SK-N-SH treated with all-trans-retinoic acid at 6 μM for 48 hours (cell line): Measurements from ENCODE around the gene KLHDC10.

Experiments
- ATAC-seq: fragments of 200-7000 bp; cut with Tn5 transposase; 3 replicates; pipeline ENCODE4 v1.9.1; 2020; ENCODE audit warnings: mild to moderate bottlenecking, moderate library complexity
- ARNTL ChIP-seq: fragments of 450-650 bp; formaldehyde crosslinking; IDR thresholded peaks from 2 replicates; pipeline ENCODE4 v1.5.0; 2020; ENCODE audit warnings: low read depth, mild to moderate bottlenecking, moderate library complexity, borderline replicate concordance
- BACH2 ChIP-seq: fragments of 250-450 bp; sonication (Bioruptor Pico); IDR thresholded peaks from 2 replicates; pipeline ENCODE4 v1.9.0; 2021; ENCODE audit warnings: mild to moderate bottlenecking, borderline replicate concordance
- CSDC2 ChIP-seq: fragments of 250-450 bp; sonication (Bioruptor Pico); IDR thresholded peaks from 2 replicates; pipeline ENCODE4 v1.5.0; 2020; ENCODE audit warnings: mild to moderate bottlenecking, moderate library complexity
- GLIS3 ChIP-seq: fragments of 250-450 bp; sonication (Bioruptor Pico); IDR thresholded peaks from 2 replicates; pipeline ENCODE4 v1.5.0; 2020; ENCODE audit warnings: mild to moderate bottlenecking, moderate library complexity
- PATZ1 ChIP-seq: fragments of 250-450 bp; sonication (Bioruptor Pico); IDR thresholded peaks from 2 replicates; pipeline ENCODE4 v1.8.0; 2020; ENCODE audit warnings: mild to moderate bottlenecking, moderate library complexity, borderline replicate concordance
- RARB ChIP-seq: fragments of 250-450 bp; sonication (Bioruptor Pico); IDR thresholded peaks from 2 replicates; pipeline ENCODE4 v1.8.0; 2021; ENCODE audit warnings: mild to moderate bottlenecking, moderate library complexity
- TCF4 ChIP-seq: fragments of 250-450 bp; sonication (Bioruptor Pico); IDR thresholded peaks from 2 replicates; pipeline ENCODE4 v1.8.0; 2021; ENCODE audit warnings: mild to moderate bottlenecking, moderate library complexity, borderline replicate concordance
- TSHZ2 ChIP-seq: fragments of 250-450 bp; sonication (Bioruptor Pico); IDR thresholded peaks from 2 replicates; pipeline ENCODE4 v1.5.0; 2020; ENCODE audit warnings: mild to moderate bottlenecking, moderate library complexity
- ZC3H10 ChIP-seq: fragments of 250-450 bp; sonication (Bioruptor Pico); IDR thresholded peaks from 2 replicates; pipeline ENCODE4 v1.5.1; 2021; ENCODE audit warnings: mild to moderate bottlenecking, moderate library complexity
- ZFP3 ChIP-seq: fragments of 250-450 bp; sonication (Bioruptor Pico); IDR thresholded peaks from 2 replicates; pipeline ENCODE4 v1.5.0; 2020; ENCODE audit warnings: mild to moderate bottlenecking, moderate library complexity
- ZNF565 ChIP-seq: fragments of 450-650 bp; formaldehyde crosslinking; conservative IDR thresholded peaks from 2 replicates; pipeline ENCODE4 v1.5.0; 2020; ENCODE audit warnings: low read depth, mild to moderate bottlenecking, moderate library complexity
- TF ChIP-seq, protein P1 (sequence below): fragments of 250-450 bp; sonication (Bioruptor Pico); IDR thresholded peaks from 2 replicates; pipeline ENCODE4 v1.8.0; 2021; ENCODE audit warnings: low read depth, mild to moderate bottlenecking, moderate library complexity, borderline replicate concordance
- TF ChIP-seq, protein P2 (sequence below): fragments of 250-450 bp; sonication (Bioruptor Pico); IDR thresholded peaks from 2 replicates; pipeline ENCODE4 v1.5.1; 2020; ENCODE audit warnings: low read depth, mild to moderate bottlenecking, moderate library complexity
- TF ChIP-seq, protein P3 (sequence below): fragments of 250-450 bp; sonication (Bioruptor Pico); IDR thresholded peaks from 2 replicates; pipeline ENCODE4 v1.5.1; 2021; ENCODE audit warnings: mild to moderate bottlenecking, moderate library complexity

The KLHDC10 gene

DNA sequence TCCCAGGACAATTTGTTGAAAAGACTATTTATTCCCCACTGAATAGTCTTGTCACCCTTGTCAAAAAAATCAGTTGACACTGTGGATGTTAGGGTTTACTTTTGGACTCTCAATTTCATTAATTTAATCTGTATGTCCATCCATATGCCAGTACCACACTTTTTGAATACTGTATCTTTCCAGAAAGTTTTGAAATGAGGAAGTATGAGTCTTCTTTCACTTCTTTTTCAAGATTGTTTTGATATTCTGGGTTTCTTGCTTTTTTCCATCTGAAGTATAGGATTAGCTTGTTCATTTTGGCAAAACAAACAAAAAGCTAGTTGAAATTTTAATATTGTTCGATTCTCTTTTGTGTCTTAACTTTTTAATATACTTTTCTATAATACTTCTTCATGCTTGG lies 21.7 kb downstream of the KLHDC10 start:
- no peak for TF ChIP-seq TSHZ2 (CRISPR knock-in tag)
- no peak for TF ChIP-seq BACH2
- no peak for TF ChIP-seq ZC3H10
- TF ChIP-seq, protein P1, sequence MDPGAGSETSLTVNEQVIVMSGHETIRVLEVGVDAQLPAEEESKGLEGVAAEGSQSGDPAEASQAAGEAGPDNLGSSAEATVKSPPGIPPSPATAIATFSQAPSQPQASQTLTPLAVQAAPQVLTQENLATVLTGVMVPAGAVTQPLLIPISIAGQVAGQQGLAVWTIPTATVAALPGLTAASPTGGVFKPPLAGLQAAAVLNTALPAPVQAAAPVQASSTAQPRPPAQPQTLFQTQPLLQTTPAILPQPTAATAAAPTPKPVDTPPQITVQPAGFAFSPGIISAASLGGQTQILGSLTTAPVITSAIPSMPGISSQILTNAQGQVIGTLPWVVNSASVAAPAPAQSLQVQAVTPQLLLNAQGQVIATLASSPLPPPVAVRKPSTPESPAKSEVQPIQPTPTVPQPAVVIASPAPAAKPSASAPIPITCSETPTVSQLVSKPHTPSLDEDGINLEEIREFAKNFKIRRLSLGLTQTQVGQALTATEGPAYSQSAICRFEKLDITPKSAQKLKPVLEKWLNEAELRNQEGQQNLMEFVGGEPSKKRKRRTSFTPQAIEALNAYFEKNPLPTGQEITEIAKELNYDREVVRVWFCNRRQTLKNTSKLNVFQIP (CRISPR knock-in tag): no peak
- no peak for ATAC-seq

DNA sequence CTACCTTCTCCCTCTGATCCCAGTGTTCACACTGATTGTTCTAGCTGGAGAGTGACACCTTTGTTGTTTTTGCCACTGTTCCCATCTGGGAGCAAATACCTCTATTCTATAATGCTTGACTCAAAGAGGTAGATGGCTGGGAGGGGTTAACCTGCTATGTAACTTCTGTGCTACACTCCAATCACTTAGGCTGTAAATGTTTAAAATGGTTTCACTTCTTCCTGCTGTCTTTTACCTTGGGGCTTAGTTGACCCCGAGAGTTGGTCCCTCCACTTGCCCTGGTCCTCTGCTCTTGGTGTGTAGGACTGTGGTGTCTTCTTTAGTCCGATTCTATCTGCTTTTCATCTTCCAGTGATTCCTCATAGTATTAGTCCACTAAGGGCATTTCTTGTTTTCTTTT lies 22.3 kb downstream of the KLHDC10 start:
- no peak for ATAC-seq
- no peak for TF ChIP-seq TCF4 (CRISPR knock-in tag)
- TF ChIP-seq, protein P1 (CRISPR knock-in tag): no peak
- no peak for TF ChIP-seq GLIS3 (CRISPR knock-in tag)

GRCh38 chr7:130095812-130096211 lies 25.5 kb downstream of the KLHDC10 start:
- 0 out of 3 replicates have a peak, but pooled peaks have one; percentile 26 for ATAC-seq
- TF ChIP-seq TCF4 (CRISPR knock-in tag): peak; percentile 24; the same call in 1 of the 2 replicates
- TF ChIP-seq BACH2: no peak
- TF ChIP-seq, all 23 proteins: peak for 1

DNA sequence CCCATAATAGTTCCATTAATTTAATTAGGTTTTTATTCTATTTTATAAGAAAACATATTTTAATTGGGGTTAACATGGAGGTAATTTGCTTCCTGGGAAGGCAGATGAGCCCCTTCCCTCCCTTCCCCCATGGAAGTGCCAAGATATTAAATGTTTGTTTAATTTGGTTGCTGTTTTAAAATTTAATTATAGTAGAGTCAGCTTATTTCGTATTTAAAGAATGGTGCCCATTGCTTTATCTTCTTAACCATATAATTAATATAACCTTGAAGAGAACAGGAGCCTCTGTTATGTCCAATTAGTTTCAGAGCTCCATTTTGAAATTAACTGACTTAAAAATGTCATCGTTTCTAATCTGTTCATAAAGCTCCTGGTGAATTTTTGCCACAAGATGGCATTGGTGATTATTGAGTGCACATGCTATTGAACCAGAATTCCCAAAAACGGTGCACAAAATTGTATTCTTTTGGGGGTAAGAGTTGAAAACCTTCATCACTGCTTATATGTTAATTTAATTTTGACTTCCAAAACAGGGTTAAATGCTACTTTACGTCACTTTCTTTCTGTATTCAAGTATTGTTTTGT lies 26.0 kb downstream of the KLHDC10 start:
- no peak for ATAC-seq
- TF ChIP-seq ZFP3 (CRISPR knock-in tag) (no peak), ZNF565 (no peak), ARNTL (CRISPR knock-in tag) (no peak), BACH2 (no peak), CSDC2 (CRISPR knock-in tag) (no peak), PATZ1 (CRISPR knock-in tag) (no peak), RARB (CRISPR knock-in tag) (no peak)
- TF ChIP-seq, protein P2, sequence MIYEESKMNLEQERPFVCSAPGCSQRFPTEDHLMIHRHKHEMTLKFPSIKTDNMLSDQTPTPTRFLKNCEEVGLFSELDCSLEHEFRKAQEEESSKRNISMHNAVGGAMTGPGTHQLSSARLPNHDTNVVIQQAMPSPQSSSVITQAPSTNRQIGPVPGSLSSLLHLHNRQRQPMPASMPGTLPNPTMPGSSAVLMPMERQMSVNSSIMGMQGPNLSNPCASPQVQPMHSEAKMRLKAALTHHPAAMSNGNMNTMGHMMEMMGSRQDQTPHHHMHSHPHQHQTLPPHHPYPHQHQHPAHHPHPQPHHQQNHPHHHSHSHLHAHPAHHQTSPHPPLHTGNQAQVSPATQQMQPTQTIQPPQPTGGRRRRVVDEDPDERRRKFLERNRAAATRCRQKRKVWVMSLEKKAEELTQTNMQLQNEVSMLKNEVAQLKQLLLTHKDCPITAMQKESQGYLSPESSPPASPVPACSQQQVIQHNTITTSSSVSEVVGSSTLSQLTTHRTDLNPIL (CRISPR knock-in tag): no peak

DNA sequence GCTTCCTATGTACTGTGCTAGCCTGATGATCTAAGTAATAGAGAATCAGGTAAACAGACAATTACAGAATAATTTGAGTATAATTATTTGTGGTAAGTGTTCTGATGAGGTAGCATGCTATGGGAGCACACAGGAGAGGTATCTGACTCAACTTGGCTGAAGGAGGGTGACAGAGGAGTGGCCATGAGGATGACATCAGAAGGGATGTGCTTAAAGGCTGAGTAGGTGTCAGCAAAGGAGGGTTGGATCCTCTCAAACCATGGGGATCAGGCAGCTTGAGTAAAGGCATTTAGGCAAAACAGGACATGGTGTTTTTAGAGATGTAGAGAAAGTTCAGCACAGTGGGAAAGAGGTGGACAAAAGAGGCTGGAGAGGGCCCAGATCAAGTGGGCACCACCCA lies 29.0 kb downstream of the KLHDC10 start:
- no peak for ATAC-seq

More for the DNA sequence above, 29.0 kb downstream of the KLHDC10 start:
- TF ChIP-seq, protein P3, sequence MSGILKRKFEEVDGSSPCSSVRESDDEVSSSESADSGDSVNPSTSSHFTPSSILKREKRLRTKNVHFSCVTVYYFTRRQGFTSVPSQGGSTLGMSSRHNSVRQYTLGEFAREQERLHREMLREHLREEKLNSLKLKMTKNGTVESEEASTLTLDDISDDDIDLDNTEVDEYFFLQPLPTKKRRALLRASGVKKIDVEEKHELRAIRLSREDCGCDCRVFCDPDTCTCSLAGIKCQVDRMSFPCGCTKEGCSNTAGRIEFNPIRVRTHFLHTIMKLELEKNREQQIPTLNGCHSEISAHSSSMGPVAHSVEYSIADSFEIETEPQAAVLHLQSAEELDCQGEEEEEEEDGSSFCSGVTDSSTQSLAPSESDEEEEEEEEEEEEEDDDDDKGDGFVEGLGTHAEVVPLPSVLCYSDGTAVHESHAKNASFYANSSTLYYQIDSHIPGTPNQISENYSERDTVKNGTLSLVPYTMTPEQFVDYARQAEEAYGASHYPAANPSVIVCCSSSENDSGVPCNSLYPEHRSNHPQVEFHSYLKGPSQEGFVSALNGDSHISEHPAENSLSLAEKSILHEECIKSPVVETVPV (CRISPR knock-in tag): no peak
